ENCODE data around the gene TRPM2.

DNA sequence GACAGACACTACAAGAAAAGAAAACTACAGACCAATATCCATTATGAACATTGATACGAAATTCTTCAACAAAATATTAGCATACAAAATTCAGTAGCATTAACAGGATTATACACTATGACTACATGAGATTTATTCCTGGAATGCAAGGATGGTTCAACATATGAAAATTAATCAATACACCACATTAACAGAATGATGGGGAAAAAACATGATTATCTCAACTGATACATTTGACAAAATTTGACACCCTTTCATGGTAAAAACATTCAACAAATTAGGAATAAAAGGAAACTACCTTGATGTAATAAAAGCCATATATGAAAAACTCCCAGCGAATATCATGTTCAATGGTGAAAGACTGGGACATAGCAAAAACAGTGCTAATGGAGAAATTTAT, 31.5 kb downstream of the TRPM2 start:
- TF ChIP-seq, protein P1, sequence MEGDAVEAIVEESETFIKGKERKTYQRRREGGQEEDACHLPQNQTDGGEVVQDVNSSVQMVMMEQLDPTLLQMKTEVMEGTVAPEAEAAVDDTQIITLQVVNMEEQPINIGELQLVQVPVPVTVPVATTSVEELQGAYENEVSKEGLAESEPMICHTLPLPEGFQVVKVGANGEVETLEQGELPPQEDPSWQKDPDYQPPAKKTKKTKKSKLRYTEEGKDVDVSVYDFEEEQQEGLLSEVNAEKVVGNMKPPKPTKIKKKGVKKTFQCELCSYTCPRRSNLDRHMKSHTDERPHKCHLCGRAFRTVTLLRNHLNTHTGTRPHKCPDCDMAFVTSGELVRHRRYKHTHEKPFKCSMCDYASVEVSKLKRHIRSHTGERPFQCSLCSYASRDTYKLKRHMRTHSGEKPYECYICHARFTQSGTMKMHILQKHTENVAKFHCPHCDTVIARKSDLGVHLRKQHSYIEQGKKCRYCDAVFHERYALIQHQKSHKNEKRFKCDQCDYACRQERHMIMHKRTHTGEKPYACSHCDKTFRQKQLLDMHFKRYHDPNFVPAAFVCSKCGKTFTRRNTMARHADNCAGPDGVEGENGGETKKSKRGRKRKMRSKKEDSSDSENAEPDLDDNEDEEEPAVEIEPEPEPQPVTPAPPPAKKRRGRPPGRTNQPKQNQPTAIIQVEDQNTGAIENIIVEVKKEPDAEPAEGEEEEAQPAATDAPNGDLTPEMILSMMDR (IDR thresholded peaks at IDR 0.05; ENCODE audit: low read depth, low read length) = no peak
- no peak for TF ChIP-seq EZH2phosphoT487 (IDR thresholded peaks at IDR 0.05; ENCODE audit: low read depth)

All from OCI-LY3 (cell line).